Kidney glomerular epithelial cell (primary cell): ENCODE measurements around the gene EMC6.

Source experiments
- DNase-seq: peaks from one replicate; lab custom pipeline; 2025; lab: John Stamatoyannopoulos, UW

EMC6 gene

GRCh38 chr17:3710951-3711383, 42.4 kb downstream of the EMC6 start:
- DNase-seq: no peak

DNA sequence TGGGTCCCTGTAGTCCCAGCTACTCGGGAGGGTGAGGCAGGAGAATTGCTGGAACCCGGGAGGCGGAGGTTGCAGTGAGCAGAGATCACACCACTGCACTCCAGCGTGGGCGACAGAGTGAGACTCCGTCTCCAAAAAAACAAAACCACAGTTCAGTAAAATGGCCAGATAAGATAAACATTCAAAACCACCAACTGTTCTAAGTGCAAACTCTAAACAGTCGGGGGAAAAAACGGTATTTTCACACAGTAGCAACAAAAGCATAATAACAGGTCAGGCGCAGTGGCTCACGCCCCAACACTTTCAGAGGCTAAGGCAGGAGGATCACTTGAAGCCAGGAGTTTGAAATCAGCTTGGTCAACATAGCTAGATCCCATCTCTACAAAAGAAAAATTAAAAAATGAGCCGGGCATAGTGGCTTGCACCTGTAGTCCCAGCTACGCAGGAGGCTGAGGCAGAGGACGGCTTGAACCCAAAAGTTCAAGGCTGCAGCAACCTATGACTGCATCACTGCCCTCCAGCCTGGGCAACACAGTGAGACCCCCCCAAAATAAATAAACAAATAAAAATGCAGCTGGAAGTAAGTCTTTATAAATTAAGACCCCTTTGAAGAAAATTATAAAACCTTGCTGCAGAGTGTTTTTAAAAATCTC, 44.3 kb downstream of the EMC6 start:
- no peak for DNase-seq

DNA sequence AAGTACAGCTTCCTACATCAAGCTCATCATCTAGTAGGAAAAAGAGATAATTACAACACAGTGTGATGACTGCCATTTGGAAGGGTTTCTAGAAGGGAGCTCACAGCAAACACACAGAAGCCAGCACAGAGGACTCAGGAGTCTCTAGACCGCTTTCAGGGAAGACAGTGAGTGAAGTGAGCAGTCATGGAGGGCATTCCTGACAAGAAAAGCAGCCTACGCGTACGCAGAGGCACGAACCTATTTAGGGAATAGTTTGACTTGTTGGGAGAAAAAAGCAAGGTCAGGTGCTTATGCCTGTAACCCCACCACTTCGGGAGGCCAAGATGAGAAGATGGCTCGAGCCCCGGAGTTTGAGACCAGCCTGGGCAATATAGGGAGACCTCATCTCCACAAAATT, 46.7 kb downstream of the EMC6 start:
- DNase-seq: no peak

- no peak for DNase-seq
Observed at GRCh38 chr17:3718201-3718600, 49.6 kb downstream of the EMC6 start.

DNA sequence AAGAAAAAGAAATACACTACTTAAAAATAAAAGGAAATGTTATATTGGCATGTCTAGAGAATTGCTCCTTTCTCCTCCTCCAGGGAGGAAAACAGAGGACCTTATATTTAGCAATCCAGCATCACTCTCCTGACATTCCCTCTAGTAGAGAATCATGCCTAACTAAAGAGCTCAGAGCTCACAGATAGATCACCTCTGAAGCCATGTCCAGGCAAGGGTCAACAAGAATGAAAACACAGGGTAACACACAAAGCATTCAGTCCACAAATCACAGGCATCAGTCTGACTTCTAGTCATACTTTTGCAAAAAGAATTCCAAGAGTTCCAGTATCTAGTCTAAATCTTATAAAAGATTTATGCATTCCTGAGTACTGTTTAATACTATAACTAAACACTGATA, 50.7 kb downstream of the EMC6 start:
- no peak for DNase-seq
